ENCODE results near the gene PCP4L1.

DNA sequence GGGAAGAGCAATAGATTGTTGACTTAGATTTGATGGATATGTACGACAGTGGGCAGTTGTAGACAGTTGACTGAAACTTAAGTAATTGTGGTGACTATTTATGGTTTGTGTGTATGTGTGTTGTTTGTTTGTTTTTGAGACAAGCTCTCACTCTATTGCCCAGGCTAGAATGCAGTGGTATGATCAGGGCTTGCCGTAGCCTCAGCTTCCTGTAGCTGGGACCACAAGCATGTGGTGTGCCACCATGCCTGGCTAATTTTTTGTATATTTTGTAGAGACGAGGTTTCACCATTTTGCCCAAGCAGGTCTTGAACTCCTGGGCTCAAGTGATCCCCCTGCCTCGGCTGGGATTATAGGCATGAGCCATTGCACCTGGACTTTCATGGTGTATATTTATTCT, 65.5 kb downstream of the PCP4L1 start:
- TF ChIP-seq, protein P1, sequence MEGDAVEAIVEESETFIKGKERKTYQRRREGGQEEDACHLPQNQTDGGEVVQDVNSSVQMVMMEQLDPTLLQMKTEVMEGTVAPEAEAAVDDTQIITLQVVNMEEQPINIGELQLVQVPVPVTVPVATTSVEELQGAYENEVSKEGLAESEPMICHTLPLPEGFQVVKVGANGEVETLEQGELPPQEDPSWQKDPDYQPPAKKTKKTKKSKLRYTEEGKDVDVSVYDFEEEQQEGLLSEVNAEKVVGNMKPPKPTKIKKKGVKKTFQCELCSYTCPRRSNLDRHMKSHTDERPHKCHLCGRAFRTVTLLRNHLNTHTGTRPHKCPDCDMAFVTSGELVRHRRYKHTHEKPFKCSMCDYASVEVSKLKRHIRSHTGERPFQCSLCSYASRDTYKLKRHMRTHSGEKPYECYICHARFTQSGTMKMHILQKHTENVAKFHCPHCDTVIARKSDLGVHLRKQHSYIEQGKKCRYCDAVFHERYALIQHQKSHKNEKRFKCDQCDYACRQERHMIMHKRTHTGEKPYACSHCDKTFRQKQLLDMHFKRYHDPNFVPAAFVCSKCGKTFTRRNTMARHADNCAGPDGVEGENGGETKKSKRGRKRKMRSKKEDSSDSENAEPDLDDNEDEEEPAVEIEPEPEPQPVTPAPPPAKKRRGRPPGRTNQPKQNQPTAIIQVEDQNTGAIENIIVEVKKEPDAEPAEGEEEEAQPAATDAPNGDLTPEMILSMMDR (IDR thresholded peaks at IDR 0.05 in 8 of 11, conservative IDR thresholded peaks at IDR 0.05 in 3 of 11): no peak
- no peak for TF ChIP-seq POLR2AphosphoS5 (IDR thresholded peaks at IDR 0.05)

Measured in spleen (tissue), 7 donors.